ENCODE measurements around the gene POLDIP2.

Gene POLDIP2

DNA sequence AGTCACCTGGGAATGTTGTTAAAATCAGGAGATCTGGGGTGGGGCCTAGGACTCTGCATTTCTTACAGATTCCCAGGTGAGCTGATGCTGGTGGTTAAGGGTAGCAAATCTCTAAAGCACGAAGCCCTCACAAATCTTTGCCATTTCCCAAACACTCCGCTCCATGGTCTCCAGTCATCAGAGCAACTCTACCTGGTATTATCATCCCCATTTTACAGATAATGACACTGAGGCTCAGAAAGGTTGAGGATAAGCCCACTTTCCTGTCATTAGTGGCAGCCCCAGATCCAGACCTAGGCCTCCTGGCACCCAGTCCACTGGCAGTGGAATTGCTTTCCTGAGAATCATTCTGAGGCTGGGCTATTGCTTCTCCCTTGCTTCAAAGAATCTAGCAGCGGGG, 39.9 kb upstream of the POLDIP2 start:
- TF ChIP-seq JUND (IDR thresholded peaks at IDR 0.05; ENCODE audit: low read depth) = no peak
- no peak for DNase-seq (ENCODE audit: low read depth in 1 of 2, low spot score in 1 of 2)
- in situ Hi-C loops (cut with HindIII; ENCODE audit: low pct_unique_long_range_greater_than_20kb, low sequenced_read_pairs) = no loop called here

DNA sequence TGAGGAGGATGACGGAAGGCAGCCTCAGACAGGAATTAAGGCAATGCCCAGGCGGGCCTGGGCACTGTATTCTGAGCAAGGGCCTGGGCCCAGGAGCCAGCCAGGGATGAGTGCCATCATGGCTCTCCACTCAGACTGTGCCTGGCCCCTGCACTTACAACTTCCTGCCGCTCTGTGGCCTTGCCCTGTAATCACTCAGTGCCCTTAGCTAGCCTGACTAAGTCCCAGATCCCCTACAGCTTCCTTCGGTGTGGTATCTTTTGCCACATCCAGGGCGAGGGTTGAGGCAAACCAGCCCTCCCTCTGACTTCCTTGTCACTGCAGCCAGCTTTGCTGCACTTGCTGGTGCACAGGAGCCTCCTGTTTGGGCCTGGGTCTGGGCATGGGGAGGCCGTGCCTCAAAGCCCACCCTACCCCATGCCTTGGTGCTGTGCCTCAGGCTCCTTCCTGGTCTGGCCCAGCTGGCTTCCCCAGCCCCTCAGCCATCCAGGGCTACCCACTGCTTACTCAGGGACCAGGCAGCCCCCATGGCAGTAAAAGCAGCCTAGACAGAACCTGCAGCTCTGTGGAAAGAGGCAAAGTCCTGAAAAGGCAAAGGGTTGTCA, 39.4 kb upstream of the POLDIP2 start:
- TF ChIP-seq JUND (IDR thresholded peaks at IDR 0.05; ENCODE audit: low read depth) = no peak
- no peak for DNase-seq (ENCODE audit: low read depth in 1 of 2, low spot score in 1 of 2)
- in situ Hi-C loops (cut with HindIII; ENCODE audit: low pct_unique_long_range_greater_than_20kb, low sequenced_read_pairs) = no loop called here

DNA sequence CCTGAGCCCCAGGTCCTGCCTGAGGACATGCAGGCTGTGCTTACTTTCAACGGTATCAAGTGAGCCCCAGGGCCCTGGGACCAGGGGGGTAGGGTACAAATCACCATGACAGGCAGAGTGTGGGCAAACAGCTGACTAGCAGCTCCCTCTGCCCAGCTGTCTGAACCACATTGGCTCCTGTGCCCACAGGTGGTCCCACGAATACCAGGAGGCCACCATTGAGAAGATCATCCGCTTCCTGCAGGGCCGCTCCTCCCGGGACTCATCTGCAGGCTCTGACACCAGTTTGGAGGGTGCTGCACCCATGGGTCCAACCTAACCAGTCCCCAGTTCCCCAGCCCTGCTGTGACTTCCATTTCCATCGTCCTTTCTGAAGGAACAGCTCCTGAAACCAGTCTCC, 38.6 kb upstream of the POLDIP2 start:
- in situ Hi-C loops (cut with HindIII; ENCODE audit: low pct_unique_long_range_greater_than_20kb, low sequenced_read_pairs) = no loop called here
- TF ChIP-seq JUND (IDR thresholded peaks at IDR 0.05; ENCODE audit: low read depth) = no peak
- no peak for DNase-seq (ENCODE audit: low read depth in 1 of 2, low spot score in 1 of 2)

DNA sequence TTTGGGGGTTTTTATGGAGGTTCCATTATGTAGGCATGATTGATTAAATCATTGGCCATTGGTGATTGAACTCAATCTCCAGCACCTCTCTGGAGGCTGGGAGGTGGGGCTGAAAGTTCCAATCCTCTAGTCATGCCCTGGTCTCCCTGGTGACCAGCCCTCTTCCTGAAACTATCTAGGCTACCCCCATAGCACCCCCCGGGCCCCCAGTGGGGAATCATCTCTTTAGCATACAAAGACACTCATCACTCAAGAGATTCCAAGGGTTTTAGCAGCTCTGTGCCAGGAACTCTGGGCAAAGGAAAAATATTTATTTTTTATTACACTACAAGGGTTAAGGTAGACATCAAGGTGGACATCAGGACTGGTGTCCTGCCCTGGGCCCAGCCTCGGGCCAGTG, 38.1 kb upstream of the POLDIP2 start:
- no peak for TF ChIP-seq JUND (IDR thresholded peaks at IDR 0.05; ENCODE audit: low read depth)
- no peak for DNase-seq (ENCODE audit: low read depth in 1 of 2, low spot score in 1 of 2)
- in situ Hi-C loops (cut with HindIII; ENCODE audit: low pct_unique_long_range_greater_than_20kb, low sequenced_read_pairs) = no loop called here

DNA sequence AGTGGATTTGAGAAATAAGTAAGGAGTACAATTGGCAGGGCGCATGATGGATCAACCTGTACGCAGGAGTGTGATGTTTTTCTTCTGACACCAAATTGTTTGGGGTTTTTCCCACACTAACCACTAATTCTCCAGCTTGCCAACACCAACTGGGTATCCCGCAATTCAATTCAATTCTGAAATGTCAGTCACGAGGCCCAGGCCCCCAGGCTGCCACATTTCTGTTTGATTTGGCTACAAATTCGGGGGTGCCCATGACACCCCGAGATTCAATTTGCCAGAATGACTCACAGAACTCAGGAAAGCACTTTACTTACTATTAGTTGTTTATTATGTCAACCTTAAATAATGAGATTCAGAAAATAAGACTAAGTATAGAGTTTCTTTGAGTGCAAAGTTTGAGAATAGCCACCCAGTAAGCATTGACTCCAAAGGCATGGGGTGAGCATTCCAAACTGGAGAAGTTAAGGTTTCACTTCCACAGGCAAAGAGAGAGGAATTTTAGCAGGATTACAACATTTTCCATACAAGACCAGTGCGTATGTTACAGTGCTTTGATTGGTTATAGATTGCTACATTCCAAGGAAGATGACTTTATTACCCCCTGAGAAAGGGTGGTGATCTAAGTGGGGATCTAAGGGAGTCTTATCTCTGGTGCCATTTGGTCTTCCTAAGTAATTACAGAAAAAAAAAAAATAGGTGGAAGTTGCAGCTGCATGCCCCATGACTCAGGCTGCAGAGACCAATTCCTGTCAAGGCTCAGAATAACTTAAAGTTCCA, 37.2 kb upstream of the POLDIP2 start:
- TF ChIP-seq JUND (IDR thresholded peaks at IDR 0.05; ENCODE audit: low read depth) = no peak
- no peak for DNase-seq (ENCODE audit: low read depth in 1 of 2, low spot score in 1 of 2)
- in situ Hi-C loops (cut with HindIII; ENCODE audit: low pct_unique_long_range_greater_than_20kb, low sequenced_read_pairs) = no loop called here

DNA sequence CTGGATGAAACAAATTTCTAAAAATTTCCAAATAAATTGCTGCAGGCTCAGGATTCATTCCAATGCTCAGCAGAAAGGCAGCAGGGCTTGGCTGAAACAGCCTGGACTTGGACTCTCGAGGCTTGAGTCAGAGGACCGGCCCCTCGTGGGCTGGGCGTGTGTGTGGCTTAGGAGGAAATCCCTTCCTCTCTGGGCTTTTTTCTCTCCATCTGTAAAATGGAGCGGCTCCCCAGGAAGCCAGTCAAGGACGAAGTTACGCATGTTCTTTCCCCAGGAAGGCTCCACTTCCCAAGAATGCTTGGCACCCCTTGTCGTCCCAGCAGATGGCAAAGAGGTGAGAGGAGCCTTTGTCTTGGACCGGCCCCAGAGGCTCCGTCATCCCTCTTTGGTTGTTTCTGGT, 35.2 kb upstream of the POLDIP2 start:
- DNase-seq (ENCODE audit: low read depth in 1 of 2, low spot score in 1 of 2) = no peak
- no peak for TF ChIP-seq JUND (IDR thresholded peaks at IDR 0.05; ENCODE audit: low read depth)
- in situ Hi-C loops (cut with HindIII; ENCODE audit: low pct_unique_long_range_greater_than_20kb, low sequenced_read_pairs) = no loop called here

DNA sequence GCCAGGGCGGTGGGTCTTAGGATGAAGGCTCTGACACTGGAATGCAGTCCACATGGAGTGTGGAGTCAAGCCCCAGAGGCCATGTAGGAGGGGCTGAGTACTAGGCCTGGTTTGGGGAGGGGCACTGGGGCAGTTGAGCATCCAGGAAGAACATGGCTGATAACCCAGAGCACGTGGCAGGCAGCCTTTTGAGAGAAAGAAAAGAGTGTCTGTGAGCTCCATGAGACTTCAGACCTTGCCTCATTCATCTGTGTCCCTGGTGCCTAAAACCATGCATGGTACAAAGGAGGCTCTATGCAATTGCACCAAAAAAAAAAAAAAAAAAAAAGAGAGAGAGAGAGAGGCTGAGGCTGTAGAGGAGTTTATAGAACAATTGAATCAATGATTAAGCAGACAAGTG, 34.1 kb upstream of the POLDIP2 start:
- in situ Hi-C loops (cut with HindIII; ENCODE audit: low pct_unique_long_range_greater_than_20kb, low sequenced_read_pairs) = no loop called here
- TF ChIP-seq JUND (IDR thresholded peaks at IDR 0.05; ENCODE audit: low read depth) = no peak
- DNase-seq (ENCODE audit: low read depth in 1 of 2, low spot score in 1 of 2) = no peak

DNA sequence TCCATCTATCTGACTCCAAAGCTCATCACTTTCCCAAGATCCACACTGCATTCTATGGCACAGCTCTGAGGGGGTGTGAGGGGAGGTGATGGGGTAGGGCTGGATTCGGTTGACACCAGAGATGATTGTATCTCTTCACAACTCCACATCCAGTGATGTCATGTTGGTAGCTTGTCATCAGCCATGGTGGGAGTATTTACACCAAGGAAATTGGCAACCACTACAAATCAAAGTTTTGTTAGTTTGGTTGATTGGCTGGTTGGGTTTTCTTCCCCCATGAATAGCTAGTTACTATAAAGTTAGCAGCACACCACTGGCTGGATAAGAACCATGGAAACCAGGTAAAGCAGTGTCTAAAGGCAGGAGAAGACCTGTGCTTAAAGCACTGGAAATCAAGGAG, 33.7 kb upstream of the POLDIP2 start:
- in situ Hi-C loops (cut with HindIII; ENCODE audit: low pct_unique_long_range_greater_than_20kb, low sequenced_read_pairs) = no loop called here
- no peak for DNase-seq (ENCODE audit: low read depth in 1 of 2, low spot score in 1 of 2)
- TF ChIP-seq JUND (IDR thresholded peaks at IDR 0.05; ENCODE audit: low read depth) = no peak

DNA sequence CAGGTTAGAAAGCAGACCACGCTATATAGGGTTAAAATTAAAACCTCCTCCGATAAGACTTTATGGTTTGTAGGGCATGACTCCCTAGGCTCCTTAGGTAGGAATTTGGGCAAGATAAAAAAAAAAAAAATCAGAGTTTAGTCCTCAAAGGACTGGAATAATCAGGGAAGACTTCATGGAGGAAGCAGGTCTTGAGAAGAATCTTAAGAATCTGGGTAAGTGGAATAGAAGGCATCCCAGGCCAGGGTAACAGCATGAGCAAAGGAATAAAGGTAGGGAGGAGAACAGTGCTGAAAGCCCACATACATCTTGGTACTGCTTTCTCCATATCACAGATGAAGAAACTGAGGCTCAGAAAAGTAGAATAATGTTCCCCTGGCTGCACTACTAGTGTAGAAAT, 33.2 kb upstream of the POLDIP2 start:
- in situ Hi-C loops (cut with HindIII; ENCODE audit: low pct_unique_long_range_greater_than_20kb, low sequenced_read_pairs) = no loop called here

DNA sequence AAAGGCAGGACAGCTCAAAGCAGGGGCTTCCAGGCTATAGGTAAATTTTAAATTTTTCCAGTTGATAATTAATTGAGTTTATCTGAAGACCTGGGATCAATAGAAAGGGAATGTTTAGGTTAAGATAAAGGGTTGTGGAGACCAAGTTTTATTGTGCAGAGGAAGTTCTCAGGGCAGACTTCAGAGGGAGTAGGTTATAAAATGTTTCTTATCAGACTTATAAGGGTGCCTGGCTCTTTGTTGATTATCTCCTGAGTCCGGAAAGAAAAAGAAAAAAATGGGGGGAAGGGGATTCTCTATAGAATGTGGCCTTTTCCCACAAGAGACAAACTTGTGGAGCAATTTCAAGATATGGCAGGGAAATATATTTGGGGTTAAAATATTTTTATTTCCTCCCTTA, 32.8 kb upstream of the POLDIP2 start:
- in situ Hi-C loops (cut with HindIII; ENCODE audit: low pct_unique_long_range_greater_than_20kb, low sequenced_read_pairs) = no loop called here
- TF ChIP-seq JUND (IDR thresholded peaks at IDR 0.05; ENCODE audit: low read depth) = no peak
- DNase-seq (ENCODE audit: low read depth in 1 of 2, low spot score in 1 of 2) = no peak

More for the DNA sequence above, 33.2 kb upstream of the POLDIP2 start:
- no peak for DNase-seq (ENCODE audit: low read depth in 1 of 2, low spot score in 1 of 2)
- no peak for TF ChIP-seq JUND (IDR thresholded peaks at IDR 0.05; ENCODE audit: low read depth)

DNA sequence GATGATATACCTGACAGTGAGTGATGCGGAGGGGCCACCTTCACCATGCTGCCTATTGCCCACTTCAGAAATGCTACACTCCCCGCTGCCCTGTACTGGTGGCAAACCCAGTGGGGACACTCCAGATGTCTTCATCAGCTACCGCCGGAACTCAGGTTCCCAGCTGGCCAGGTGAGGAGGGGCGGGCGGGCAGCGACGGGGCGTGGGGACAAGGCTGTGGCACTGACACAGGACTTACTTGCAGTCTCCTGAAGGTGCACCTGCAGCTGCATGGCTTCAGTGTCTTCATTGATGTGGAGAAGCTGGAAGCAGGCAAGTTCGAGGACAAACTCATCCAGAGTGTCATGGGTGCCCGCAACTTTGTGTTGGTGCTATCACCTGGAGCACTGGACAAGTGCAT, 30.8 kb upstream of the POLDIP2 start:
- TF ChIP-seq JUND (IDR thresholded peaks at IDR 0.05; ENCODE audit: low read depth) = no peak
- DNase-seq (ENCODE audit: low read depth in 1 of 2, low spot score in 1 of 2) = no peak
- in situ Hi-C loops (cut with HindIII; ENCODE audit: low pct_unique_long_range_greater_than_20kb, low sequenced_read_pairs) = no loop called here

DNA sequence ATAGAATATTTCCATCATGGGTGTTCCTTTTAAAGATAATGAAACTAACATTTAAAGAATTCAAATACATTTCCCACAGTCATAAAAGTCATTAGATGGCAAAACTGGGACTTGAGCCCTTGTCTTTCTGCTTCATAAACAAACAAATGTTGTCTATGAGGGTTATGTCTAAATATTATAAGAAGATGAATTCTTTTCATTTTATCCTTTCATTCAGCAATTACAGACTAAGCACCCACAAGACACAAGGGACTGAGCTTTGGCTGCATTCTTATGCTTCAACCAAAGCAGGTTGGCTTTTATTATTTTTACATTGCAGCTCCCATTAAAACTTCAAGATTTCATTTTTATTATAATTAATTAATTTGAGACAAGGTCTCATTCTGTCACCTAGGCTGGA, 29.1 kb upstream of the POLDIP2 start:
- DNase-seq (ENCODE audit: low read depth in 1 of 2, low spot score in 1 of 2) = no peak
- in situ Hi-C loops (cut with HindIII; ENCODE audit: low pct_unique_long_range_greater_than_20kb, low sequenced_read_pairs) = no loop called here
- TF ChIP-seq JUND (IDR thresholded peaks at IDR 0.05; ENCODE audit: low read depth) = no peak

DNA sequence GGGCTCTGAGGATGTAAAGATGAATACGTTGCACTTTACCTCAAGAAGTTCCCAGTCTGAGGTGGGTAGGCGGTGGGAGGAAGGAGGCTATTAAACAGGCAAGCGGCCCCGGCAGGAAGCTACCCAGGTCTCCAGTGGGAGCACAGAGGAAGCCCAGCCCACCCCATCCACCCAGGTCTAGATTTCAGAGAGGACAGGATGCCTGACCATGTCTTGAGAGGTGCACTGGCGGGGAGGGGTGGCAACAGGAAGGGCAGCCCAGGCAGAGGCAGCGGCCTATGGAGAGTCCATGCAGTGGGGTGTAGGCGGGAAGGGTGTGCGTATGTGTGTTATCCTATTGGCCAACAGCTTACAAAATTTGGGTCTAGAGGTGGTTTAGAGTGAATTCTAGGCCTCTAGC, 28.1 kb upstream of the POLDIP2 start:
- in situ Hi-C loops (cut with HindIII; ENCODE audit: low pct_unique_long_range_greater_than_20kb, low sequenced_read_pairs) = no loop called here
- TF ChIP-seq JUND (IDR thresholded peaks at IDR 0.05; ENCODE audit: low read depth) = no peak
- DNase-seq (ENCODE audit: low read depth in 1 of 2, low spot score in 1 of 2) = no peak

DNA sequence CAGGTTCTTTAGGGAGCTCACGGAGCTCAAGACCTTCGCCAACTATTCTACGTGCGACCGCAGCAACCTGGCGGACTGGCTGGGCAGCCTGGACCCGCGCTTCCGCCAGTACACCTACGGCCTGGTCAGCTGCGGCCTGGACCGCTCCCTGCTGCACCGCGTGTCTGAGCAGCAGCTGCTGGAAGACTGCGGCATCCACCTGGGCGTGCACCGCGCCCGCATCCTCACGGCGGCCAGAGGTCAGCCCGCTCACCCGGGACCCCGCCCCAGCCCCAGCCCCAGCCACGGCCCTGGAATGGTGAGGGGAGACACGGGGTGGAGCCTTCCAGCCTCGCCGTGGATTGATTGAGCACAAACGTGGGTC, 27.7 kb upstream of the POLDIP2 start:
- DNase-seq (ENCODE audit: low read depth in 1 of 2, low spot score in 1 of 2) = no peak
- no peak for TF ChIP-seq JUND (IDR thresholded peaks at IDR 0.05; ENCODE audit: low read depth)
- in situ Hi-C loops (cut with HindIII; ENCODE audit: low pct_unique_long_range_greater_than_20kb, low sequenced_read_pairs) = no loop called here
